Neuron (in vitro differentiated cells): ENCODE measurements around the gene EME1.
A peak's percentile ranks its signal among the peaks of the same experiment; 100 is the strongest.
"Not testable (repeated sequence)": the region's sequence is repeated elsewhere in the genome, so short reads cannot be mapped to it uniquely, and the experiment has no call there.

ENCODE experiments used
- H2AFZ ChIP-seq: one replicate; pipeline ENCODE4 v1.6.1; 2013; ENCODE audit warnings: low read depth, mild to moderate bottlenecking, inconsistent platforms, low read length, moderate library complexity
- H3K27me3 ChIP-seq: one replicate; pipeline ENCODE4 v1.6.1; 2013; ENCODE audit warnings: low read length; ENCODE audit not compliant: insufficient read depth
- H3K36me3 ChIP-seq: one replicate; pipeline ENCODE4 v1.6.1; 2013; ENCODE audit warnings: low read length; ENCODE audit not compliant: insufficient read depth
- H3K4me1 ChIP-seq: one replicate; pipeline ENCODE4 v1.6.1; 2013; ENCODE audit warnings: low read length; ENCODE audit not compliant: insufficient read depth
- H3K4me3 ChIP-seq: 2 replicates; pipeline ENCODE4 v1.5.1; 2013; ENCODE audit warnings: mild to moderate bottlenecking, low read length, moderate library complexity
- H3K9me3 ChIP-seq: one replicate; pipeline ENCODE4 v1.6.1; 2013; ENCODE audit warnings: low read length

Gene EME1

GRCh38 chr17:50372758-50373556 lies at the start of gene EME1, which contains the start of gene MRPL27:
EME1 (plus strand) TSS chr17:50373229; CDS start chr17:50375209, 1,980 bp downstream.
MRPL27 (minus strand) TSS chr17:50373184; CDS start chr17:50373170, 14 bp downstream.
- Histone ChIP-seq H3K4me1 (peaks cover 15% of the 10 kb centered on the region), H3K9me3 (no peaks in the 10 kb centered on the region), H3K27me3 (no peaks in the 10 kb centered on the region), H2AFZ (peak within 1 kb of the TSS; percentile 22), H3K36me3 (peaks cover 41% of the 10 kb centered on the region), H3K4me3 (peak within 1 kb of the TSS; percentile 55)

DNA sequence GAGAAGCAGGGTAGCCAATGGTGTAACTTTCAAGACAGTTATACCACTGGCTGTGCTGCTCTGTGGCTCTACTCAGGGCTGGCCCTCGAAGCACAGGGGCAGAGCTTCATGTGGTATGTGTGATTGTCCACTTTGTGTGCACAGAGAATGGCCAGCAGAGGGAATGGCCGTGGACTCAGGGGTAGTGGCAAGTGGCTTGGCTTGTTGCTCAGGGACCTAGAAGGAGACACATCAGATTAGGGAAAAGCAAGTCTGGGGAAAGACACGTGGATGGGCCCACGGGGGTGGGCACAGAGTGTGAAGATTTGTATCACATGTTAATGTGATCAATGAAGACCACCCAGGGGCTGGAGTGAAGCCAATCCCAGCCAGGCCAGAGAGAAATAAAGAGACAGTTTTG lies 47.1 kb upstream of the EME1 start:
- peaks cover 13% of the 10 kb centered on the region for H3K27me3 ChIP-seq
- H3K4me1 ChIP-seq = no peaks in the 10 kb centered on the region
- H2AFZ ChIP-seq = no peak overlapping the region
- no peaks in the 10 kb centered on the region for H3K9me3 ChIP-seq
- H3K36me3 ChIP-seq = no peaks in the 10 kb centered on the region
- no peak overlapping the region for H3K4me3 ChIP-seq

DNA sequence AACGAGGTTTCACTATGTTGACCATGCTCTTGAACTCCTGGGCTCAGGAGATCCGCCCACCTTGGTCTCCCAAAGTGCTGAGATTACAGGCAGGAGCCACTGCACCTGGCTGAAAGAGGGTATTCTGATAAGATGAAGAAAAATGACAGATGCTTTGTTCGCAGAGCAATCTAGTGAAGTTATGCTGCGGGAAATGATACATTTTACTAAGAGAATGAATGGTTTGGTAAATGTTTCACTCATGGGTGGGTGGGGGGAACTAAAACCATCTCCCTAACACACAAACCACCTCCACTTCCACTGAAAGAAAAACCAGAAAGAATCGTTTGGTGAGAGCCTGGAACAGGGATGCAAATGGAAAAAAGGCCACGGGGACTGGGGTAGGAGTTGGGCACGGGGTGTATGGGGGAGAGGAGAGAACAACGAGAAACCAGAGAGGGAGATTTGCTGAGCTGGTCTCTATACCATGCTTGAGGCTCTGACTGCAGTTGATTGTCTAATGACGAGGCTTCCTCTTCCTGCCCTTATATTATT lies 46.1 kb upstream of the EME1 start:
- no peak overlapping the region for H3K4me3 ChIP-seq
- H3K27me3 ChIP-seq = peaks cover 13% of the 10 kb centered on the region
- H2AFZ ChIP-seq = no peak overlapping the region
- H3K9me3 ChIP-seq = no peaks in the 10 kb centered on the region
- no peaks in the 10 kb centered on the region for H3K4me1 ChIP-seq
- H3K36me3 ChIP-seq = no peaks in the 10 kb centered on the region

DNA sequence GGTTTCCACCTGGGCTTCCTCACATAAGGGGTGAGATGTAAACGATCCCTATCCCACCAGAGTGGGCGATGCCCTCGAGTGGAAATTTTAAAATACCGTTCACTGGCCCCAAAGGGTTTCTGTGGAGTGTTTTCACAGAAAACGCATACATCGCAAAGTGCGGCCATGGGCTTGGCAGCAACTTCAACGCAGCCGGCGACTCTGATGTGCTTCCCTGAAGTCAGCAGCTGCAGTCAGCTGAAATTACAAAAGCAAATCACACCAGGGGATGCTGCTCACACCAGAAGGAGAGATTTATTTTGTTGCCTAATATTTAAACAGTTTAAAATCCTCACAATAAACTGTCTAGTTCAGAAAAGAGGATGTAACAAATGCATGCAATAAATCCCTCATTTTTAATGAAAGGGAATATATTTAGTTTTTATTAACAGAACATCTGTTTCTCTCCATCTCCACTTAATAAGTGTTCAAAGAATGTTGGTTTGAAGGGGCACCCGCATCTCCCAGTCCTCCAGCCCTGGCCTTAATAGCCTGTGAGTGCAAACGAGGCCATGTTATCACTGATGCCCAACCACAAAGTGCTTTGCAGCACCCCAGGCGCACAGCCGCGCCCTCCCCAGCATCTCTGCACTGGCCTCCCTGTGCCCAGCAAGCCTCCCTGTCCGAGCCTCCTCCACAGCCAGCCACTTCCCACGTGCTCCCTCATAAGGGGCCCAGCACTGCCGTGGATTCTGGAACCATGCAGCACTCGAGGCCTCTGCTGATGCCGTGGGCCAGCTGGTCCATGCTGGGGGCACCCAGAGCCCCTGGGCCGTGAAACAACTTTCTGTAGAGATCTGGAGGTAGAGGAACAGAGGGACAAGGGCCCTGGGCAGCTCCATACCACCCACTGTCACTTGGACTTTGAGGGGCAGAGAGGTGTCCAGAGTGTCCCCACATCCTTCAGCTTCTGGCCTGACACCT lies 44.4 kb upstream of the EME1 start:
- peaks cover 5% of the 10 kb centered on the region for H3K4me1 ChIP-seq
- H3K9me3 ChIP-seq = no peaks in the 10 kb centered on the region
- no peak overlapping the region for H2AFZ ChIP-seq
- no peak overlapping the region for H3K4me3 ChIP-seq
- H3K36me3 ChIP-seq = no peaks in the 10 kb centered on the region
- H3K27me3 ChIP-seq = peaks cover 10% of the 10 kb centered on the region

GRCh38 chr17:50329716-50330115 lies 43.3 kb upstream of the EME1 start:
- Histone ChIP-seq H3K9me3 (no peaks in the 10 kb centered on the region), H3K4me1 (peaks cover 5% of the 10 kb centered on the region), H2AFZ (no peak overlapping the region), H3K4me3 (no peak overlapping the region), H3K27me3 (peaks cover 7% of the 10 kb centered on the region), H3K36me3 (no peaks in the 10 kb centered on the region)

DNA sequence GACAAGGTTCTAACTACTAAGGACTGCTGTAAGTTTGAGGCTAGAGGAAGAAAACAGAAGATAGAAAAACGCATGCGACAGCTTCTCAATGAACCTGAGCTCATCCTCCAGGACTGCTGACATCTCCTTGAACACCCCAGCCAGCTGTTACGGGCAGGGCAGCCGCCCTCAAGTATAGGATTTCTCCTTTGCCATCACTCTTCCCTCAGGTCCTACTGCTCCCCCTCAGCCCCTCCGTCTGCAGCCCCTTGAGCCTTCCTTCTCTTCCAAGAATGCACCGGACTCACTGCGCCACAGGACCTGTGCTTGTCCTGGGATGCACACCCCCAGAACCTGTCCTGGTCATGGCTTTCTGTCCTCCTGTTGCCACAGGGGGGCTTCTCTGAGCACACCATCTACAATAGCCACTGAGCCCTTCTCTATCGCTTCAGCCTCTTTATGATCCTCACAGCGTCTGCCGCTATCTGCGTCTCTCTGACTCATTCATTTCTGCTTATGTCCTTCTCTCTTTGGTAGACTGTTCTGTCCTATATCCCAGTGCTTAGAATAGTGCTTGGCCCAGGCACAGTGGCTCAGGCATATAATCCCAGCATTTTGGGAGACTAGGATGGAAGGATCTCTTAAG lies 42.8 kb upstream of the EME1 start:
- no peak overlapping the region for H2AFZ ChIP-seq
- H3K36me3 ChIP-seq = no peaks in the 10 kb centered on the region
- H3K4me3 ChIP-seq = no peak overlapping the region
- no peaks in the 10 kb centered on the region for H3K9me3 ChIP-seq
- H3K27me3 ChIP-seq = peaks cover 7% of the 10 kb centered on the region
- H3K4me1 ChIP-seq = peaks cover 5% of the 10 kb centered on the region

- Histone ChIP-seq H3K4me3 (no peak overlapping the region), H3K4me1 (peaks cover 5% of the 10 kb centered on the region), H3K36me3 (no peaks in the 10 kb centered on the region), H3K9me3 (no peaks in the 10 kb centered on the region), H2AFZ (no peak overlapping the region), H3K27me3 (peaks cover 7% of the 10 kb centered on the region)
These were observed 41.8 kb upstream of the EME1 start for GRCh38 chr17:50331085-50331791.

- Histone ChIP-seq H3K4me3 (no peak overlapping the region), H2AFZ (no peak overlapping the region), H3K36me3 (no peaks in the 10 kb centered on the region), H3K4me1 (peaks cover 5% of the 10 kb centered on the region), H3K27me3 (peaks cover 7% of the 10 kb centered on the region), H3K9me3 (no peaks in the 10 kb centered on the region)
These were observed 40.8 kb upstream of the EME1 start for GRCh38 chr17:50332196-50332595.

DNA sequence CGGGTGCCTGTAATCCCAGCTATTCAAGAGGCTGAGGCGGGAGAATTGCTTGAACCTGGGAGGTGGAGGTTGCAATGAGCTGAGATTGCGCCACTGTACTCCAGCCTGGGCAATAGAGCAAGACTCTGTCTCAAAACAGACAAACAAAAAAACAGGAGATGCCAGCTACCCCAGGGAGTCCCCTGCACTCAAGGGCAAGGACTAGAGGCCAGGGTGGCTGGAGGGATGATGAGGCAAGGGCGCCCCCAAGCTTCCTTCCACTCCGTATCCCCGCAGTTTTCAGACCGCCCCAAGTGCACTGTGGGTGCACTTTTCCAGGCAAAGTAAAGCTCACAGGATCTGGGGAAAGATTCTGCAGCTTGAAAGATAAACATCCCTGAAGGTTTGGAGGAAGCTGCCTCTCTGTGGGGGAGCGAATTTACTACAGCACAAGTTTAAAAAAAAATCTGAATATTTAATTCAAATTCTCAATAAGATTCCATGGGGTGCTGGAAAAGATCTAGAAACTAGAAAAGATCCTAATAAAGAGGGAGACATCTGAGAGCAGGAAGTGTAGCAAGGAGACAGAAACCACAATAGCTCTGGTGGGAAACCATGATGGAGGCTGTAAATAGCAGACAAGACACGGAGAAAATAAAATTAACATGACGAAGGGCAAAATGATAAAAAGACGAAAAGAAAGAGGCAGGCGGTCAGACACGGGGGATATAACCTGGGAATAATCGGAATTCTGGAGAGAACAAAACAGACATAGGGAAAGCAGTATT lies 39.6 kb upstream of the EME1 start:
- H2AFZ ChIP-seq = peak overlapping the region; percentile 42
- H3K36me3 ChIP-seq, H3K4me3 ChIP-seq, H3K9me3 ChIP-seq, H3K27me3 ChIP-seq, H3K4me1 ChIP-seq: not testable (repeated sequence)

- Histone ChIP-seq H3K4me3 (no peak overlapping the region), H3K4me1 (peaks cover 2% of the 10 kb centered on the region), H3K27me3 (no peaks in the 10 kb centered on the region), H3K36me3 (no peaks in the 10 kb centered on the region), H2AFZ (no peak overlapping the region), H3K9me3 (no peaks in the 10 kb centered on the region)
These were observed 35.1 kb upstream of the EME1 start for GRCh38 chr17:50337956-50338355.

DNA sequence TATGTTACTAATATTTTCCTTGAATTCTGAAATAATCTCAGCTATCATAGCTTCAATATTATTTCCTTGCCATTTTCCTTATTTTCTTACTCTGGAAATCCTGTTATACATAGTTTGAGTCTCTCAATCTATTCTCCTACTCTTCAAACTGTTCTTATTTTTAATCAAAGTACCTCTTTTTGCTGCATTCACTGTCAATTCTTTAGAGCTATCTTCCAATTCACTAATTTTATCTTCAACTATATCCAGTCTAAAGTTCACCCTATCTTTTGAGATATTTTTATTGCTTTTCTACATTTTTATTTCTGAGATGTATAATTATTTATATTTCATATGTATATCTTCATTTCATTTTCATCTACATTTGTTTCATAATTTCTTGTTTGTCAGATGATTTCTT lies 34.4 kb upstream of the EME1 start:
- H3K36me3 ChIP-seq = no peaks in the 10 kb centered on the region
- H3K4me1 ChIP-seq = no peaks in the 10 kb centered on the region
- no peak overlapping the region for H2AFZ ChIP-seq
- H3K4me3 ChIP-seq = no peak overlapping the region
- H3K27me3 ChIP-seq = no peaks in the 10 kb centered on the region
- no peaks in the 10 kb centered on the region for H3K9me3 ChIP-seq

DNA sequence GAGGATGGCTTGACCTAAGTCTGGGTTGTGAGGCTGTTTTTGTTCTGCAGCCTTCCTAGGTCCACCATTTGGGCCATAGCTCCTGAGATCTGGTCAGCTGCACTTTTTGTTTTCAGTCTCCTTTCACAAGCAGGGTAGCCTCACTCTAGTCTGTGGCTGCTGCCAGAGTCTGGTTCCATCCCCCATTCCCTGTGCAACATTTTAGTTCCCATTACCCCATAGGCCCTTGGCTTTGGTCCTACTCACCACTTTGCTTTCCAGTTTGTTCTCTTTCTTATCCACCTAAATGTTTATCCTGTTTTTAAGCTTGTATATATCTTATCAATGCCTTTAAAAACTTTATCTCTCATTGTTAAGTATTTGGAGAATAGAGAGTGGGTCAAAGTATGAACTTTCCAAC lies 33.6 kb upstream of the EME1 start:
- no peaks in the 10 kb centered on the region for H3K4me1 ChIP-seq
- H3K27me3 ChIP-seq = no peaks in the 10 kb centered on the region
- no peak overlapping the region for H3K4me3 ChIP-seq
- H3K36me3 ChIP-seq = no peaks in the 10 kb centered on the region
- no peak overlapping the region for H2AFZ ChIP-seq
- no peaks in the 10 kb centered on the region for H3K9me3 ChIP-seq
